ENCODE measurements around the gene PLCL1.
"Not testable (repeated sequence)": the region's sequence is repeated elsewhere in the genome, so short reads cannot be mapped to it uniquely, and the experiment has no call there.

Gene PLCL1

GRCh38 chr2:198000417-198000816 lies 196.0 kb downstream of the PLCL1 start:
- no peak for DNase-seq (ENCODE audit: low read depth in 2 of 2)

- DNase-seq (ENCODE audit: low read depth in 2 of 2), result no peak
Measured at GRCh38 chr2:198004173-198004572, 199.8 kb downstream of the PLCL1 start.

GRCh38 chr2:198004921-198005829 lies 200.8 kb downstream of the PLCL1 start:
- peak; percentile 6 to 27 for DNase-seq (ENCODE audit: low read depth in 2 of 2)

GRCh38 chr2:198006733-198007132 lies 202.3 kb downstream of the PLCL1 start:
- DNase-seq (ENCODE audit: low read depth in 2 of 2), result no peak

GRCh38 chr2:198008230-198008629 lies 203.8 kb downstream of the PLCL1 start:
- DNase-seq (ENCODE audit: low read depth in 2 of 2), result no peak

GRCh38 chr2:198012025-198012424 lies 207.6 kb downstream of the PLCL1 start:
- DNase-seq (ENCODE audit: low read depth in 2 of 2), result no peak

GRCh38 chr2:198016243-198016642 lies 211.8 kb downstream of the PLCL1 start:
- DNase-seq (ENCODE audit: low read depth in 2 of 2), result no peak

- no peak for DNase-seq (ENCODE audit: low read depth in 2 of 2)
Measured at GRCh38 chr2:198017068-198017467, 212.7 kb downstream of the PLCL1 start.

GRCh38 chr2:198028955-198029354 lies 224.6 kb downstream of the PLCL1 start:
- no peak for DNase-seq (ENCODE audit: low read depth in 2 of 2)

GRCh38 chr2:198029576-198029975 lies 225.2 kb downstream of the PLCL1 start:
- DNase-seq (ENCODE audit: low read depth in 2 of 2), result not testable (repeated sequence)

GRCh38 chr2:198033626-198034025 lies 229.2 kb downstream of the PLCL1 start:
- no peak for DNase-seq (ENCODE audit: low read depth in 2 of 2)

GRCh38 chr2:198036029-198036879 lies 231.9 kb downstream of the PLCL1 start:
- no peak for DNase-seq (ENCODE audit: low read depth in 2 of 2)

- no peak for DNase-seq (ENCODE audit: low read depth in 2 of 2)
Measured at GRCh38 chr2:198040835-198041234, 236.4 kb downstream of the PLCL1 start.

- no peak for DNase-seq (ENCODE audit: low read depth in 2 of 2)
Measured at GRCh38 chr2:198042189-198042588, 237.8 kb downstream of the PLCL1 start.

- no peak for DNase-seq (ENCODE audit: low read depth in 2 of 2)
Measured at GRCh38 chr2:198044777-198045176, 240.4 kb downstream of the PLCL1 start.

- DNase-seq (ENCODE audit: low read depth in 2 of 2), result no peak
Measured at GRCh38 chr2:198045227-198045626, 240.8 kb downstream of the PLCL1 start.

- no peak for DNase-seq (ENCODE audit: low read depth in 2 of 2)
Measured at GRCh38 chr2:198052741-198053140, 248.3 kb downstream of the PLCL1 start.

GRCh38 chr2:198053148-198053547 lies 248.8 kb downstream of the PLCL1 start:
- no peak for DNase-seq (ENCODE audit: low read depth in 2 of 2)

GRCh38 chr2:198053776-198054175 lies 249.4 kb downstream of the PLCL1 start:
- no peak for DNase-seq (ENCODE audit: low read depth in 2 of 2)

- peak in 1 of 2 donors; percentile 32 for DNase-seq (ENCODE audit: low read depth in 2 of 2)
Measured at GRCh38 chr2:198054299-198054698, 249.9 kb downstream of the PLCL1 start.

- no peak for DNase-seq (ENCODE audit: low read depth in 2 of 2)
Measured at GRCh38 chr2:198055716-198056115, 251.3 kb downstream of the PLCL1 start.

GRCh38 chr2:198056836-198057235 lies 252.4 kb downstream of the PLCL1 start:
- no peak for DNase-seq (ENCODE audit: low read depth in 2 of 2)

GRCh38 chr2:198059800-198060199 lies 255.4 kb downstream of the PLCL1 start:
- DNase-seq (ENCODE audit: low read depth in 2 of 2), result no peak
